Fibroblast of skin of scalp (primary cell): ENCODE data around the gene WNT5B. TPM values are rescaled to one million over a fixed set of nuclear protein-coding genes. Genes with fewer than 3 reads are reported as not detected.

ENCODE experiments used
- DNase-seq: peaks from one replicate; pipeline ENCODE4 v3.0.0-alpha.2; 2013
- polyA plus RNA-seq, 2 experiments: library from polyadenylated mRNA; unstranded; fragments of 120-200 nt; gene quantifications; one replicate each; pipeline ENCODE4 v1.2.1, GENCODE V29; 2013; ENCODE audit not compliant: insufficient read length in 2 of 2

Gene WNT5B
- polyA plus RNA-seq (2013, experiment 1 of 2; ENCODE audit: insufficient read length) = 42.8 TPM
- 42.6 TPM for polyA plus RNA-seq (2013, experiment 2 of 2; ENCODE audit: insufficient read length)

- DNase-seq = no peak
Measured at GRCh38 chr12:1628666-1629337, at the start of gene WNT5B. TSS of gene WNT5B (plus strand) at chr12:1629231. CDS start at chr12:1631355, 2,124 bp downstream.

DNA sequence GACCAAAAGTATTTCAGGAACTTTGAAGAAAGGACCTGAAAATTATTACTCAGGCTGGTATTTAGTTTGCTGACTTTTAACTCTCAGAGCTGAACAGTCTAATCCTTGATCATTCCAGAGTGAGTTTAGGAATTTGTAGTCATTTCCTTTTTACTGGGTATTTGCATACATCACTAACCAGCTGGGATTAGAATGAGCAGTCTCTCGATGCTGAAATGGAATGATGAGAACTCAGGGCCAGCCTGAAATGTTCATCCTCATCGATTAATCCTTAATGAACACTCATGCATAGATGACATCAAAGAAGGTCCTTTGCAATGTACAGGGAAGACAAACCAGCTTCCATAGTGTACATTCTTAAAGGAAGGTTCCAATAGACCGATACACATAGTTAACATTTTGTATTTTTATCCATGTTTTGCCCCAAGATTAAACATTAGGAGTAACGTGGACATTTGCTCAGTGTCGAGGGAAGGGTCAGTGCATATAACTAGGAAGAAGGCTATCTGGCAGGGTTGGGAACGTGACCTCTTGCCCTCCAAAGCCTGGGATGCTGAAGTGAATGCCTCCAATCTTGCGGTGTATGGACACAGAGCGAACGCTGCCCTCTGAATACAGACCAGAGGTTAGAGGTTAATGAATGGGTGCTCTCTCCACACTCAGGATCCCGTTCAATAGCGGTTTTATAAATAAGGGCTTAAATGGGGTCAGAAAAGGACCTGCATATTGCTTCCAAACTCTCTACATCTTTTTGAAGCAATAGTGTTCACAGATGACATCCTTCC is 49.2 kb upstream of the WNT5B start:
- peak; percentile 77 for DNase-seq

DNA sequence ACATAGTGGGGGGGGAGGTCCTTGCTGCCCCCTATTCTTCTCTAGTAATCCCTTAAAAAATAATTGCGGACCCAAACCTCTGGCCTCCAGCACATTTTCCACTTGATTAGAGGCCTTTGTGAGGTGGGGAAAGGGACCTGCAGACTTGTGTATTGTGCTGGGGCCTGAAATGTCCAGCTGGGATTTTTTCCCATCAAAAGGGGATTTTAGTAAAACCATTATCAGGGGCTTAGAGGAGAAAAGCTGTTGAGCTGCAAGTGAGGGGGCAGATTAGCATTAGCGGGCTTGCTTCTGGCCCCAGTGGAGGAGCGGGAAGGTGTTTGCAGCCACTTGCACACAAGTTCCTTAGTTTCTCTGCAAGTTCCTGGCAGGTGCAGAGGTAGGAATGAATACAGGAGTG is 48.5 kb upstream of the WNT5B start:
- no peak for DNase-seq

DNA sequence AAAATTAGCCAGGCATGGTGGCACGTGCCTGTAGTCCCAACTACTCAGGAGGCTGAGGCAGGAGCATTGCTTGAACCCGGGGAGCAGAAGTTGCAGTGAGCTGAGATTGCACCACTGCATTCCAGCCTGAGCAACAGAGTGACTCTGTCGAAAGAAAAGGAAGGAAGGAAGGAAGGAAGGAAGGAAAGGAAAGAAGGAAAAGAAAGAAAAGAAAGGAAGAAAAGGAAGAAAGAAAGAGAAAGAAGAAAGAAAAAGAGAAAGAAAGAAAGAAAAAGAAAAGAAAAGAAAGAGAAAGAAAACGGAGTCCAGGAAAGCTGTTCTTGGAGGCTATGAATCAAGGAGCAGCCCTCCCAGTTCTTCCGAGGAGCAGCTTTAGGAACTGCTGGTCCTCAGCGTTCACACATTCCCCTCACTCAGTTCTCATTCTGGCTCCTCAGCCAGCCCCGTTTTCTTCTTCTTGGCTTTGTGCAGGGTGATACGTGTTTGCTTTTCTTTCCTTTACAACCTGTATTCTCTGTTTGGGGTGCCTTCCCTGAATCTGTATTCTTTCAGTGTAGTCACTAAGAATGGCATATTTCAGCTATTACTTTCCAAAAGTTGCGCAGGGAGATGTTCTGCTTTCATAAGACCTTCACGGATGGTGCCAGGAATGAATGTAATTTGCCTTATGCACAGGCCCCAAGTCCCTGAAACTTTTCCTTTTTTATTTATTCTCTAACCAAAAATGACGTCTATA is 46.9 kb upstream of the WNT5B start:
- DNase-seq = no peak

GRCh38 chr12:1582709-1583050 is 46.4 kb upstream of the WNT5B start:
- DNase-seq = no peak

- peak; percentile 89 for DNase-seq
Measured at GRCh38 chr12:1583421-1584078, 45.5 kb upstream of the WNT5B start.

DNA sequence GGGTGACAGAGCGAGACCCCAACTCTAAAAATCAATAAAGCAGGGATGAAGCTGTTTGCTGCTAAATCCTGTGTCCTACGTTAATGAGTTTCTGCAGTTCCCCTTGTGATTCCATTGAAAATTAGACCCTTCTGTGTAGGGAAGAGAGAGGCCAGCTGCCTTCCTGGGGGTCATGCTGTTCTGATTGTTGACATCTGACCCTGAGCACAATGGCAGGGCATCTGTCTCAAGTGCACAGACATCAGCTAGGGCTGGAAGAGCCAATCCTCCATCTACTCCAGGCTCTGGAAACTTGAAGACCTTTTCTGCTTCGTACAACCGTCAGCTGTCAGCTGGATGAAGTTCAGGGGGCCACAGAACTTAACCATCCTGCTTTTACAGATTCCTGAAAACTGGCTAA is 44.7 kb upstream of the WNT5B start:
- DNase-seq = no peak

GRCh38 chr12:1587927-1588574 is 41.0 kb upstream of the WNT5B start:
- no peak for DNase-seq

DNA sequence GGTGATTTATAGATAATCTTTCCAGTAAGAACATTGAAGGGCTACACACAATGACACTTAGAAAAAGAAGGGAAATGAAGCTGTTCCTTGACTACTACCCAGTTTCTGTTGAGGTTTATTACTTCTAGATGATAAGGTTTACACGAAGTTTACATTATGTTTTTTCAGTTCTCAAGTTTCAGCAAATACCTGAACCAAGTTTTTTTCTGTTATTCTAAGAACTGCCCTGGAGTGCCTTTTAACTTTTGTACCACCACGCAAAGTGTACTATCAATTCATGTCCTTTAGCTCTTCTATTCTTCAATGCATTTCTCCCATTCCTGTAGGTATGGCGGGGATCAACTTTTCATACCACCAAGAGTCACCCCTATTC is 40.5 kb upstream of the WNT5B start:
- no peak for DNase-seq

- DNase-seq = peak; percentile 67
Measured at GRCh38 chr12:1590221-1590979, 38.6 kb upstream of the WNT5B start.

DNA sequence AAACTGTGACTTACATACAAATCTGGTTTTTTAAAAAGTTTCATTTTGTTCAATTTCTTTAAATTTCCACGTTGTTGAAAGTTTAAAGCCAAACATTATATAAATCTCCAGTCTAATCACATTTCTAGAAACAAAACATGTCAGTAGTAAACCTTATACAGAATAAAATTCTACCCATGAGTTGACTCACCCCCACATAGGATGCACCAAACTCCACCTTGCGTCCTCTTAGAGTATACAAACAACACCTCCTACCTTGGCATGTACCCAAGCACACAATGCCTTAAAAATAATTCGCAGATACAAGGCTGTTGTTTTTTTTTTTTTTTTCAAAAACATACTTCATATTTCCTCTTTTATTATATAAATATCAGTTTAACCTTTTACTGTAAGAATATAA is 38.0 kb upstream of the WNT5B start:
- no peak for DNase-seq

DNA sequence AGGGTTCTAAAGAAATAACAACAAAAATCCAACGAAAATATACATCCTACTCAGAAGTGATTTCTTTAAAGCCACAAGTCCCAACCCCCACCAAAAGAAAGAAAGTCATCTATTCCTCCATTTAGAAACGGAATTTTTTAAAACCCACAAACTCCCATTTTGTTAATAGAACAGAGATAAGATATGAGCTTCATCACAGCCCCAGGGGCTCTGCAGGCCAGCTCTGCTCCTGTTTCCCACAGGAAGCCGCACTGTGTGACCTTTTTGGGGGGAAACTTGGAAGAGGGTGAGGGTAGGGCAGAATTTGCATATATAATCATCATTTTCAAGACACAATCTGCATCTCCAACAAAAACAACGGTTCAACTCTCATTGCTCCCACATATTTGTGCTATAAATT is 37.5 kb upstream of the WNT5B start:
- DNase-seq = no peak

GRCh38 chr12:1592444-1593173 is 36.4 kb upstream of the WNT5B start:
- peak; percentile 75 for DNase-seq

DNA sequence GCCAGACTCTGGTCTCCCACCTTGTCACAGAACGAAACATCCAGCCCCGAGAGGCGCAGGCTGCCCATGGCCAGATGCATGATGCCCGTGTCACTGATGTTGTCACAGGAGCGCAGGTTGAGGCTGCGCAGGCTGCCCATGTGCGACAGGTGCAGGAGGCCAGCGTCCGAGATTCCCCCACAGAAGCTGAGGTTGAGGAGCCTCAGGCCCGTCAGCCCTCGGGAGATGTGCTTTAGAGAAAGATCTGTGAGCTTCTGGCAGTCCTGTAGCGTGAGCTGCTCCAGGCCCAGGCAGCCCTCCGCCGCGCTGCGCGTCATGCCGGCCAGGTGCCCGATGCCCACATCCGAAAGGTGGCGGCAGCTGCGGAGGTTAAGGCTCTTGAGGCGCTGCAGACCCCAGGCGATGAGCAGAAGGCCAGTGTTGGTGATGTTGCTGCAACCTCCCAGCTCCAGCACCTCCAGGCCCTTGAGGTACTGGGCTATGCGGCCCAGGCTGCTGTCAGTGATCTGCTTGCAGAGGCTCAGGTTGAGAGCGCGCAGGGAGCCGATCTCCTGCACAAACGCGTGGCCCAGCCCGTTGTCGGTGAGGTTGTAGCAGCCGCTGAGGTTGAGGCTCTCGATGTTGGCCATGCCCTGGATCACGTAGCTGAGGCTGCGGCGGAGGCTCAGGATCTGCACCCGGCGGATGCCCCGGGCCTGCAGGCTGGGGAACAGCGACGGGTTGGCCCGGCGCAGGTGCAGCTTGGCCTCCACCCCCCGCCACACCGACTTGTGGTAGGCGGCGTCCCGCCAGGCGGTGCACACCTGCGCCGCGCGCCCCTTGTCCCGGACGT is 35.6 kb upstream of the WNT5B start:
- no peak for DNase-seq

GRCh38 chr12:1594006-1594260 is 35.1 kb upstream of the WNT5B start:
- no peak for DNase-seq

GRCh38 chr12:1594261-1595025 is 34.6 kb upstream of the WNT5B start, which contains the start of gene FBXL14:
TSS of gene FBXL14 (minus strand) at chr12:1594581. CDS start at chr12:1594066, 515 bp downstream.
- DNase-seq = peak; percentile 88

GRCh38 chr12:1595026-1595561 is 33.9 kb upstream of the WNT5B start:
- no peak for DNase-seq

GRCh38 chr12:1595690-1596347 is 33.2 kb upstream of the WNT5B start:
- DNase-seq = no peak
